T-helper 1 cell treated with Interleukin-12 subunit alpha and Interleukin-12 subunit beta and Interleukin-4 antibody, amounts not matched to agents 30 μg/mL and 1 μg/mL, for 36 hours (primary cell): ENCODE measurements around the gene MAPKAPK5.
"Not testable (repeated sequence)": the region's sequence is repeated elsewhere in the genome, so short reads cannot be mapped to it uniquely, and the experiment has no call there.

Source experiments
- H3K27ac Mint-ChIP-seq: one replicate; pipeline ENCODE4 v1.8.0; 2021; ENCODE audit warnings: mild to moderate bottlenecking, mixed read lengths
- H3K27me3 Mint-ChIP-seq: one replicate; pipeline ENCODE4 v1.8.0; 2021; ENCODE audit warnings: low read depth, mixed read lengths
- H3K36me3 Mint-ChIP-seq: one replicate; pipeline ENCODE4 v1.8.0; 2021; ENCODE audit warnings: low read depth, mixed read lengths
- H3K4me1 Mint-ChIP-seq: one replicate; pipeline ENCODE4 v1.8.0; 2021; ENCODE audit warnings: low read depth, mixed read lengths
- H3K4me3 Mint-ChIP-seq: one replicate; pipeline ENCODE4 v1.8.0; 2021; ENCODE audit warnings: mild to moderate bottlenecking, moderate library complexity, mixed read lengths
- H3K9me3 Mint-ChIP-seq: one replicate; pipeline ENCODE4 v1.8.0; 2021; ENCODE audit warnings: mixed read lengths

Gene MAPKAPK5

GRCh38 chr12:111841750-111842555 lies at the start of gene MAPKAPK5:
MAPKAPK5 (plus strand) TSS chr12:111842228; CDS start chr12:111842734, 506 bp downstream.
- Mint-ChIP-seq H3K9me3 (no peaks in the 10 kb centered on the region), H3K27ac (peak within 1 kb of the TSS; percentile 96), H3K27me3 (no peaks in the 10 kb centered on the region), H3K36me3 (peaks cover 32% of the 10 kb centered on the region), H3K4me3 (peak within 1 kb of the TSS; percentile 97), H3K4me1 (peaks cover 32% of the 10 kb centered on the region)

GRCh38 chr12:111792856-111793235 lies 49.2 kb upstream of the MAPKAPK5 start:
- Mint-ChIP-seq H3K4me1 (no peaks in the 10 kb centered on the region), H3K4me3 (no peak overlapping the region), H3K27me3 (no peaks in the 10 kb centered on the region), H3K9me3 (no peaks in the 10 kb centered on the region), H3K36me3 (no peaks in the 10 kb centered on the region), H3K27ac (no peak overlapping the region)

GRCh38 chr12:111798182-111798581 lies 43.8 kb upstream of the MAPKAPK5 start:
- Mint-ChIP-seq H3K4me3 (no peak overlapping the region), H3K9me3 (no peaks in the 10 kb centered on the region), H3K4me1 (no peaks in the 10 kb centered on the region), H3K27me3 (no peaks in the 10 kb centered on the region), H3K36me3 (no peaks in the 10 kb centered on the region), H3K27ac (no peak overlapping the region)

- no peak overlapping the region for H3K4me3 Mint-ChIP-seq
- no peaks in the 10 kb centered on the region for H3K27me3 Mint-ChIP-seq
- H3K36me3 Mint-ChIP-seq: no peaks in the 10 kb centered on the region
- H3K9me3 Mint-ChIP-seq: no peaks in the 10 kb centered on the region
- H3K27ac Mint-ChIP-seq: no peak overlapping the region
- no peaks in the 10 kb centered on the region for H3K4me1 Mint-ChIP-seq
Measured at GRCh38 chr12:111799758-111800157, 42.3 kb upstream of the MAPKAPK5 start.

- Mint-ChIP-seq H3K9me3 (no peaks in the 10 kb centered on the region), H3K4me3 (no peak overlapping the region), H3K27me3 (no peaks in the 10 kb centered on the region), H3K27ac (no peak overlapping the region), H3K36me3 (no peaks in the 10 kb centered on the region), H3K4me1 (no peaks in the 10 kb centered on the region)
Measured at GRCh38 chr12:111803038-111803626, 38.9 kb upstream of the MAPKAPK5 start.

- Mint-ChIP-seq H3K4me1 (no peaks in the 10 kb centered on the region), H3K27ac (no peak overlapping the region), H3K9me3 (no peaks in the 10 kb centered on the region), H3K4me3 (no peak overlapping the region), H3K27me3 (no peaks in the 10 kb centered on the region), H3K36me3 (no peaks in the 10 kb centered on the region)
Measured at GRCh38 chr12:111803851-111804250, 38.2 kb upstream of the MAPKAPK5 start.

- Mint-ChIP-seq H3K36me3 (no peaks in the 10 kb centered on the region), H3K4me3 (no peak overlapping the region), H3K9me3 (no peaks in the 10 kb centered on the region), H3K27ac (no peak overlapping the region), H3K27me3 (no peaks in the 10 kb centered on the region), H3K4me1 (no peaks in the 10 kb centered on the region)
Measured at GRCh38 chr12:111806304-111806703, 35.7 kb upstream of the MAPKAPK5 start.

GRCh38 chr12:111807232-111807631 lies 34.8 kb upstream of the MAPKAPK5 start:
- H3K9me3 Mint-ChIP-seq: no peaks in the 10 kb centered on the region
- H3K4me3 Mint-ChIP-seq: no peak overlapping the region
- no peaks in the 10 kb centered on the region for H3K36me3 Mint-ChIP-seq
- H3K27me3 Mint-ChIP-seq: no peaks in the 10 kb centered on the region
- no peak overlapping the region for H3K27ac Mint-ChIP-seq
- no peaks in the 10 kb centered on the region for H3K4me1 Mint-ChIP-seq

GRCh38 chr12:111812881-111813741 lies 28.9 kb upstream of the MAPKAPK5 start:
- H3K27me3 Mint-ChIP-seq: peaks cover 14% of the 10 kb centered on the region
- H3K27ac Mint-ChIP-seq: no peak overlapping the region
- no peaks in the 10 kb centered on the region for H3K9me3 Mint-ChIP-seq
- no peak overlapping the region for H3K4me3 Mint-ChIP-seq
- H3K36me3 Mint-ChIP-seq: no peaks in the 10 kb centered on the region
- peaks cover 5% of the 10 kb centered on the region for H3K4me1 Mint-ChIP-seq

GRCh38 chr12:111816065-111816615 lies 25.9 kb upstream of the MAPKAPK5 start:
- no peak overlapping the region for H3K27ac Mint-ChIP-seq

GRCh38 chr12:111816898-111817297 lies 25.1 kb upstream of the MAPKAPK5 start:
- not testable (repeated sequence) for H3K36me3 Mint-ChIP-seq, H3K27ac Mint-ChIP-seq, H3K4me1 Mint-ChIP-seq, H3K4me3 Mint-ChIP-seq, H3K9me3 Mint-ChIP-seq
- peaks cover 28% of the 10 kb centered on the region for H3K27me3 Mint-ChIP-seq

More at GRCh38 chr12:111816065-111816615, 25.9 kb upstream of the MAPKAPK5 start:
- Mint-ChIP-seq H3K4me3 (no peak overlapping the region), H3K27me3 (peaks cover 21% of the 10 kb centered on the region), H3K9me3 (no peaks in the 10 kb centered on the region), H3K36me3 (no peaks in the 10 kb centered on the region), H3K4me1 (peaks cover 5% of the 10 kb centered on the region)

GRCh38 chr12:111818340-111818739 lies 23.7 kb upstream of the MAPKAPK5 start:
- no peak overlapping the region for H3K4me3 Mint-ChIP-seq
- H3K4me1 Mint-ChIP-seq: peaks cover under 1% of the 10 kb centered on the region
- H3K9me3 Mint-ChIP-seq: no peaks in the 10 kb centered on the region
- H3K27ac Mint-ChIP-seq: no peak overlapping the region
- H3K36me3 Mint-ChIP-seq: no peaks in the 10 kb centered on the region
- peaks cover 39% of the 10 kb centered on the region for H3K27me3 Mint-ChIP-seq

GRCh38 chr12:111819191-111820158 lies 22.6 kb upstream of the MAPKAPK5 start:
- Mint-ChIP-seq H3K9me3 (no peaks in the 10 kb centered on the region), H3K4me1 (no peaks in the 10 kb centered on the region), H3K4me3 (no peak overlapping the region)

More at GRCh38 chr12:111819191-111820158, 22.6 kb upstream of the MAPKAPK5 start:
- H3K27me3 Mint-ChIP-seq: peaks cover 45% of the 10 kb centered on the region
- H3K36me3 Mint-ChIP-seq: no peaks in the 10 kb centered on the region
- H3K27ac Mint-ChIP-seq: no peak overlapping the region
